Nephron progenitor cell (in vitro differentiated cells): ENCODE results near the gene CARNS1.
A peak's percentile ranks its signal among the peaks of the same experiment; 100 is the strongest.

ENCODE experiments used
- DNase-seq: peaks from one replicate; pipeline ENCODE4 v3.0.0; 2021
- H3K27ac Mint-ChIP-seq: 2 replicates; pipeline ENCODE4 v1.8.0; 2021; ENCODE audit warnings: mild to moderate bottlenecking, moderate library complexity, mixed read lengths
- H3K27me3 Mint-ChIP-seq: 2 replicates; pipeline ENCODE4 v1.8.0; 2021; ENCODE audit warnings: mild to moderate bottlenecking, low read depth, mixed read lengths; ENCODE audit not compliant: poor library complexity
- H3K36me3 Mint-ChIP-seq: 2 replicates; pipeline ENCODE4 v1.8.0; 2021; ENCODE audit warnings: low read depth, mixed read lengths
- H3K4me1 Mint-ChIP-seq: 2 replicates; pipeline ENCODE4 v1.8.0; 2021; ENCODE audit warnings: mixed read lengths
- H3K4me3 Mint-ChIP-seq: 2 replicates; pipeline ENCODE4 v1.8.0; 2021; ENCODE audit warnings: mild to moderate bottlenecking, moderate library complexity, mixed read lengths
- H3K9me3 Mint-ChIP-seq: 2 replicates; pipeline ENCODE4 v1.8.0; 2021; ENCODE audit warnings: mild to moderate bottlenecking, moderate library complexity, mixed read lengths
- CTCF ChIP-seq: fragments of 200-600 bp; sonication (generic); IDR thresholded peaks from 2 replicates; pipeline ENCODE4 v1.5.0; 2021; ENCODE audit warnings: antibody characterized with exemption

CARNS1 gene

GRCh38 chr11:67397536-67397935 is 17.9 kb upstream of the CARNS1 start:
- H3K9me3 Mint-ChIP-seq, result no peaks in the 10 kb centered on the region
- no peak for TF ChIP-seq CTCF
- peak overlapping the region; percentile 90 for H3K27ac Mint-ChIP-seq
- no peak for DNase-seq
- peaks cover 13% of the 10 kb centered on the region for H3K36me3 Mint-ChIP-seq
- H3K4me1 Mint-ChIP-seq, result peaks cover 45% of the 10 kb centered on the region
- no peak overlapping the region for H3K4me3 Mint-ChIP-seq
- peaks cover 4% of the 10 kb centered on the region for H3K27me3 Mint-ChIP-seq

GRCh38 chr11:67397986-67398660 is 17.4 kb upstream of the CARNS1 start:
- Mint-ChIP-seq H3K36me3 (peaks cover 13% of the 10 kb centered on the region), H3K4me3 (no peak overlapping the region), H3K9me3 (no peaks in the 10 kb centered on the region), H3K27ac (peak overlapping the region; percentile 90), H3K27me3 (no peaks in the 10 kb centered on the region), H3K4me1 (peaks cover 42% of the 10 kb centered on the region)
- no peak for TF ChIP-seq CTCF
- no peak for DNase-seq

GRCh38 chr11:67398661-67399563 is 16.6 kb upstream of the CARNS1 start:
- peak overlapping the region; percentile 83 for H3K27ac Mint-ChIP-seq
- TF ChIP-seq CTCF, result no peak
- H3K4me3 Mint-ChIP-seq, result peak overlapping the region; percentile 58
- DNase-seq, result no peak
- H3K36me3 Mint-ChIP-seq, result peaks cover 9% of the 10 kb centered on the region
- no peaks in the 10 kb centered on the region for H3K9me3 Mint-ChIP-seq
- peaks cover 45% of the 10 kb centered on the region for H3K4me1 Mint-ChIP-seq
- H3K27me3 Mint-ChIP-seq, result no peaks in the 10 kb centered on the region

- H3K4me3 Mint-ChIP-seq, result peak overlapping the region; percentile 85
- H3K27ac Mint-ChIP-seq, result no peak overlapping the region
- H3K27me3 Mint-ChIP-seq, result no peaks in the 10 kb centered on the region
- peaks cover 8% of the 10 kb centered on the region for H3K36me3 Mint-ChIP-seq
- H3K4me1 Mint-ChIP-seq, result peaks cover 50% of the 10 kb centered on the region
- no peak for TF ChIP-seq CTCF
- H3K9me3 Mint-ChIP-seq, result no peaks in the 10 kb centered on the region
- DNase-seq, result no peak
These were observed 15.1 kb upstream of the CARNS1 start for GRCh38 chr11:67400251-67400941.

- TF ChIP-seq CTCF, result no peak
- Mint-ChIP-seq H3K4me3 (peak overlapping the region; percentile 85), H3K27ac (no peak overlapping the region), H3K4me1 (peaks cover 50% of the 10 kb centered on the region), H3K27me3 (no peaks in the 10 kb centered on the region), H3K9me3 (no peaks in the 10 kb centered on the region), H3K36me3 (peaks cover 8% of the 10 kb centered on the region)
- no peak for DNase-seq
These were observed 14.5 kb upstream of the CARNS1 start for GRCh38 chr11:67400942-67401494.
